Measurements from ENCODE around the gene KLHL17.

- TF ChIP-seq POLR2A (IDR thresholded peaks at IDR 0.05) = no peak
- TF ChIP-seq CTCF (IDR thresholded peaks at IDR 0.05) = no peak
Observed at GRCh38 chr1:927748-928147, 32.6 kb upstream of the KLHL17 start.
